A549 (cell line): ENCODE measurements around the gene CHIT1. TPM values are rescaled to one million over a fixed set of nuclear protein-coding genes. Genes with fewer than 3 reads are reported as not detected.

Source experiments
- ATAC-seq, 2 experiments: fragments of 200-7000 bp in 1 of 2; fragments of >200 bp in 1 of 2; cut with Nextera tagmentation in 1 of 2; cut with Tn5 transposase in 1 of 2; 3 replicates each; pipeline versions ENCODE4 v1.8.0 to v1.9.1; 2018 to 2020; ENCODE audit warnings: mild to moderate bottlenecking in 1 of 2, moderate library complexity in 1 of 2
- CTCF ChIA-PET: fragments of 300-600 bp; sonication (Branson Sonifier 250); formaldehyde crosslinking; extraction: SDS; loops from one replicate; lab custom pipeline; 2021; ENCODE audit warnings: antibody characterized with exemption, inconsistent platforms; lab: Yijun Ruan, JAX
- POLR2A ChIA-PET: fragments of 350-600 bp; formaldehyde crosslinking; extraction: SDS; loops from one replicate; lab custom pipeline; 2021; ENCODE audit warnings: antibody characterized with exemption, inconsistent platforms; lab: Yijun Ruan, JAX
- DNase-seq, 2 experiments: peaks; one replicate each; pipeline versions ENCODE4 v3.0.0 to v3.0.0-alpha.2; 2011 to 2016; ENCODE audit warnings: low read depth in 1 of 2, low spot score in 1 of 2
- FAIRE-seq: peaks from 2 replicates; lab custom pipeline; 2011; peaks lifted over from hg19 to GRCh38; lab: Jason Lieb, UNC
- H3K27ac ChIP-seq, 2 experiments: fragments of >200 bp; sonication (Bioruptor Twin); formaldehyde crosslinking; 3 replicates each; pipeline ENCODE4 v1.5.1; 2016 to 2017
- H3K4me1 ChIP-seq: fragments of >200 bp; sonication (Bioruptor Twin); formaldehyde crosslinking; 3 replicates; pipeline ENCODE4 v1.6.1; 2016
- H3K4me2 ChIP-seq: fragments of >200 bp; sonication (Bioruptor Twin); formaldehyde crosslinking; 3 replicates; pipeline ENCODE4 v1.6.1; 2016
- H3K4me3 ChIP-seq: fragments of >200 bp; sonication (Bioruptor Twin); formaldehyde crosslinking; 3 replicates; pipeline ENCODE4 v1.5.1; 2016
- H3K9me3 ChIP-seq: fragments of >200 bp; sonication (Bioruptor Twin); formaldehyde crosslinking; 3 replicates; pipeline ENCODE4 v1.6.1; 2016
- ATOH8 ChIP-seq: fragments of 250-450 bp; sonication (Bioruptor Pico); IDR thresholded peaks from 2 replicates; pipeline ENCODE4 v1.5.0; 2020; ENCODE audit warnings: low read depth, mild to moderate bottlenecking, moderate library complexity
- BHLHE40 ChIP-seq: IDR thresholded peaks from 2 replicates; pipeline ENCODE4 v1.6.1; 2012; ENCODE audit warnings: low read depth, low read length, inconsistent platforms
- CBX2 ChIP-seq: fragments of 200-600 bp; sonication (generic); IDR thresholded peaks from 2 replicates; pipeline ENCODE4 v1.6.1; 2016; ENCODE audit warnings: low read depth, mild to moderate bottlenecking, borderline replicate concordance
- CBX8 ChIP-seq: fragments of 200-600 bp; sonication (generic); IDR thresholded peaks from 2 replicates; pipeline ENCODE4 v1.6.1; 2016
- CHD4 ChIP-seq: fragments of 200-600 bp; sonication (generic); IDR thresholded peaks from 2 replicates; pipeline ENCODE4 v1.6.1; 2016; ENCODE audit warnings: antibody characterized with exemption, mild to moderate bottlenecking, borderline replicate concordance
- EHF ChIP-seq: fragments of 250-450 bp; sonication (Bioruptor Pico); IDR thresholded peaks from 2 replicates; pipeline ENCODE4 v1.5.0; 2020; ENCODE audit warnings: mild to moderate bottlenecking
- EHMT2 ChIP-seq: fragments of 200-600 bp; sonication (generic); IDR thresholded peaks from 2 replicates; pipeline ENCODE4 v1.6.1; 2016; ENCODE audit warnings: antibody characterized with exemption, low read depth, mild to moderate bottlenecking, moderate library complexity
- FOSB ChIP-seq: fragments of 250-450 bp; sonication (Bioruptor Pico); IDR thresholded peaks from 2 replicates; pipeline ENCODE4 v1.5.0; 2020; ENCODE audit warnings: mild to moderate bottlenecking, moderate library complexity
- HDAC2 ChIP-seq: fragments of 200-600 bp; sonication (generic); IDR thresholded peaks from 2 replicates; pipeline ENCODE4 v1.6.1; 2016
- HEYL ChIP-seq: fragments of 250-450 bp; sonication (Bioruptor Pico); IDR thresholded peaks from 2 replicates; pipeline ENCODE4 v1.8.0; 2021; ENCODE audit warnings: mild to moderate bottlenecking, moderate library complexity
- KDM5A ChIP-seq: fragments of 200-600 bp; sonication (generic); IDR thresholded peaks from 2 replicates; pipeline ENCODE4 v1.6.1; 2016; ENCODE audit warnings: antibody characterized with exemption, mild to moderate bottlenecking
- MAFK ChIP-seq: fragments of 450-650 bp; IDR thresholded peaks from 2 replicates; pipeline ENCODE4 v1.6.1; 2014; ENCODE audit not compliant: partially characterized antibody
- MAX ChIP-seq: IDR thresholded peaks from 2 replicates; pipeline ENCODE4 v1.6.1; 2012
- NFE2L2 ChIP-seq: fragments of 150-350 bp; conservative IDR thresholded peaks from 2 replicates; pipeline ENCODE4 v1.6.1; 2014; ENCODE audit warnings: low read length
- NPAS2 ChIP-seq: fragments of 250-450 bp; sonication (Bioruptor Pico); IDR thresholded peaks from 2 replicates; pipeline ENCODE4 v1.8.0; 2022; ENCODE audit warnings: mild to moderate bottlenecking, moderate library complexity, borderline replicate concordance
- NR3C1 ChIP-seq: fragments of >200 bp; sonication (Bioruptor Twin); formaldehyde crosslinking; IDR thresholded peaks from 3 replicates; pipeline ENCODE4 v1.6.1; 2017
- POLR2A ChIP-seq: IDR thresholded peaks from 2 replicates; pipeline ENCODE4 v1.6.1; 2012; ENCODE audit warnings: mild to moderate bottlenecking, low read length
- POLR2AphosphoS2 ChIP-seq: conservative IDR thresholded peaks from 2 replicates; pipeline ENCODE4 v1.6.1; 2012; ENCODE audit warnings: low read length, improper control_type of control experiment, inconsistent platforms
- RARB ChIP-seq: fragments of 250-450 bp; sonication (Bioruptor Pico); IDR thresholded peaks from 2 replicates; pipeline ENCODE4 v1.8.0; 2021; ENCODE audit warnings: mild to moderate bottlenecking, moderate library complexity
- RCOR1 ChIP-seq: fragments of 150-350 bp; IDR thresholded peaks from 2 replicates; pipeline ENCODE4 v1.6.1; 2014; ENCODE audit warnings: antibody characterized with exemption, low read length, low read depth
- SREBF2 ChIP-seq: fragments of 450-650 bp; IDR thresholded peaks from 2 replicates; pipeline ENCODE4 v1.6.1; 2014; ENCODE audit warnings: mild to moderate bottlenecking, moderate library complexity
- TFCP2L1 ChIP-seq: fragments of 250-450 bp; sonication (Bioruptor Pico); IDR thresholded peaks from 2 replicates; pipeline ENCODE4 v1.5.0; 2021; ENCODE audit warnings: mild to moderate bottlenecking
- USF2 ChIP-seq: fragments of 450-650 bp; IDR thresholded peaks from 2 replicates; pipeline ENCODE4 v1.6.1; 2014; ENCODE audit warnings: antibody characterized with exemption
- ZNF302 ChIP-seq: fragments of 250-450 bp; sonication (Bioruptor Pico); IDR thresholded peaks from 2 replicates; pipeline ENCODE4 v1.9.0; 2021; ENCODE audit warnings: inconsistent platforms, mild to moderate bottlenecking, moderate library complexity
- WGBS: methylation state at CpG from one replicate; pipeline ENCODE4 v1.1.6; 2017; ENCODE audit errors: missing lambda C conversion rate; 5-methylcytosine and 5-hydroxymethylcytosine counted together
- polyA plus RNA-seq, 4 experiments: library from polyadenylated mRNA; depleted of rRNA in 3 of 4; stranded (reverse); fragments of >200 nt; fragmentation: RNase III in 1 of 4; extraction: RNeasy Plus Mini Kit Qiagen cat#74134 plus additional on column Dnase treatment in 1 of 4; gene quantifications; 2 replicates in 3 of 4; 3 replicates in 1 of 4; pipeline ENCODE4 v1.2.3, GENCODE V29; 2011 to 2017
- TF ChIP-seq, protein P1 (sequence below): IDR thresholded peaks from 2 replicates; pipeline ENCODE4 v1.6.1; 2012; ENCODE audit warnings: low read depth, borderline replicate concordance
- TF ChIP-seq, protein P2 (sequence below): fragments of 150-350 bp; IDR thresholded peaks from 2 replicates; pipeline ENCODE4 v1.6.1; 2014; ENCODE audit warnings: low read depth, mild to moderate bottlenecking, low read length

The CHIT1 gene
- polyA plus RNA-seq, 2 of the 4 experiments (the other 2 are of a cell fraction): not detected

DNA sequence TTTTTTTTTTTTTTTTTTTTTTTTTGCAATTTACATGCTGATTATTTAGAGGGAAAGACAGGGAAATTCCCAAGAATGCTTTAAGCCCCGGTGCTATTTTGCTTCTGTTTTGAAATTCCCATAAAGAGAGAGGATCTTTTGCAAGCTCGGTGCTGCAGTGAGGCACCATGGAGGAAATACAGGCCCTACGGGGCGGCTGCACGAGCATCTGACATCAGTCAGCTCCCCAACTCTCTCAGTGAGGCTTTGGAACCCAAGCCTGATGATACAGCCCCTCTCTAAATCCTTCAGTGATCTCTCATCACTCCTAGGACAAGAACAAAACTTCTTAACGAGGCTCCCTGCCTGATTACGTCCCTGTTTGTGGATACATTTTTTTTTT is 42.2 kb downstream of the CHIT1 start:
- FAIRE-seq: no peak
- Histone ChIP-seq H3K4me3 (no peak overlapping the region), H3K4me2 (no peak overlapping the region), H3K9me3 (no peaks in the 10 kb centered on the region), H3K4me1 (no peaks in the 10 kb centered on the region), H3K27ac (no peak overlapping the region)
- DNase-seq: no peak
- CTCF ChIA-PET: interaction anchor here (0.8 to 3.6 kb wide), 5 partner anchors 11 to 148 kb away, joined by 3 to 15 read pairs (median 4); partner anchors contain the start of gene MYBPH
- no peak for TF ChIP-seq ZNF302 (CRISPR knock-in tag)
- TF ChIP-seq, protein P1, sequence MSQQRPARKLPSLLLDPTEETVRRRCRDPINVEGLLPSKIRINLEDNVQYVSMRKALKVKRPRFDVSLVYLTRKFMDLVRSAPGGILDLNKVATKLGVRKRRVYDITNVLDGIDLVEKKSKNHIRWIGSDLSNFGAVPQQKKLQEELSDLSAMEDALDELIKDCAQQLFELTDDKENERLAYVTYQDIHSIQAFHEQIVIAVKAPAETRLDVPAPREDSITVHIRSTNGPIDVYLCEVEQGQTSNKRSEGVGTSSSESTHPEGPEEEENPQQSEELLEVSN: no peak
- no peak for TF ChIP-seq RCOR1
- no peak for TF ChIP-seq ATOH8 (CRISPR knock-in tag)
- no peak for TF ChIP-seq CBX8
- TF ChIP-seq MAX: no peak
- no peak for TF ChIP-seq NPAS2 (CRISPR knock-in tag)
- TF ChIP-seq HDAC2: no peak
- TF ChIP-seq NR3C1: no peak
- no peak for TF ChIP-seq KDM5A
- no peak for TF ChIP-seq EHF (CRISPR knock-in tag)
- no peak for TF ChIP-seq SREBF2
- no peak for TF ChIP-seq MAFK
- TF ChIP-seq BHLHE40: no peak
- TF ChIP-seq TFCP2L1: no peak
- no peak for TF ChIP-seq RARB (CRISPR knock-in tag)
- no peak for TF ChIP-seq USF2
- TF ChIP-seq, protein P2, sequence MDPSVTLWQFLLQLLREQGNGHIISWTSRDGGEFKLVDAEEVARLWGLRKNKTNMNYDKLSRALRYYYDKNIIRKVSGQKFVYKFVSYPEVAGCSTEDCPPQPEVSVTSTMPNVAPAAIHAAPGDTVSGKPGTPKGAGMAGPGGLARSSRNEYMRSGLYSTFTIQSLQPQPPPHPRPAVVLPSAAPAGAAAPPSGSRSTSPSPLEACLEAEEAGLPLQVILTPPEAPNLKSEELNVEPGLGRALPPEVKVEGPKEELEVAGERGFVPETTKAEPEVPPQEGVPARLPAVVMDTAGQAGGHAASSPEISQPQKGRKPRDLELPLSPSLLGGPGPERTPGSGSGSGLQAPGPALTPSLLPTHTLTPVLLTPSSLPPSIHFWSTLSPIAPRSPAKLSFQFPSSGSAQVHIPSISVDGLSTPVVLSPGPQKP: no peak
- no peak for TF ChIP-seq CHD4
- no peak for TF ChIP-seq FOSB (CRISPR knock-in tag)
- POLR2A ChIA-PET: no interaction called here
- 60% methylated on average over 7 of the region's 7 CpGs for WGBS
- ATAC-seq: no peak

DNA sequence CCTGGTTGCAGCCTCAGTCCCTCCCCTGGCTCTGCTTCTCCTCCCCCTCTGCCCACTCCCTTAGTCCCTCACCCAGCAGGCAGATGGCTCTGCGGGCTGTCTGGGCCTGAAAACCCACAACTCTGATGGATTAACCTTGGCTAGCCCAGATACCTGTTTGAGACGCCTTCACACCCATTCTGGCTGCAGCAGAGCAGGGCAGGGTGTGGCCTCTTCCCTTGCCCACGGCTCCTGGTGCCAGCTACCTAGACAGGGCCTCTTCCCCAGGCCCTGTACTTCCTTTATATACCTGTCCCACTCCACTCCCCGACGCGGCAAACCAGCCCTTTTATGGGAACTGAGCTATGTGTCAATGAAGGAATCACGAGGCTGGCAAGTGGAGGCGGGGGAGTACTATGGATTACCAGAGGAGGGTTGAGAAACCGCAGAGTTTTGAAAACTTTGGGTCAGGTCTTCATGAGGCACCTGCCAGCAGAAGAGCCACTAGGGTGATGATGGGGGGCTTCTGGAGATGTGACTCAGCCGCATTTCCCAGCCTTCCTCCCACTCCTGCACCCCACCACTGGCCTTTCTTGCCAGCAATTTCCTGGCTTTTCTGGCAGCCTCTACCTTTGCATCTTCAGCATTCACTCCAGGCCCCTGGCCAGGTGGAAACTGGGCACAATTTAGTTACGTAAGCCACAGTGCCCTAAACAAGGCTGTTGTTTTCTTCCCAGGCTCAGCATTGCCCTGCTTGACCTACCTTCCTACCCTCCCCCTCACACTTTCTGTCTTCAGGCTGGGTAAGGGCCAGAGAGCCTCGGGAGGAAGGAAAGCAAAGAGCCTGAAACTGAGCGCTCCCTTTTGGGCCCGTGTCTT is 42.8 kb downstream of the CHIT1 start, which contains the start of gene CHI3L1:
Gene CHI3L1 (minus strand): TSS at position 259 of the 858 bp plus-strand sequence. CDS start 81 bp downstream, at position 178.
- TF ChIP-seq CBX2 (no peak), HEYL (CRISPR knock-in tag) (no peak), SREBF2 (no peak), FOSB (CRISPR knock-in tag) (no peak), NFE2L2 (no peak), ATOH8 (CRISPR knock-in tag) (no peak), POLR2A (no peak), POLR2AphosphoS2 (no peak), EHMT2 (no peak)
- TF ChIP-seq, all 56 proteins: peak for 0
- CTCF ChIA-PET: interaction anchor here (0.9 to 3.6 kb wide), 6 partner anchors 11 to 147 kb away, joined by 3 to 15 read pairs (median 6); partner anchors contain the start of gene MYBPH
- ATAC-seq (no peak), FAIRE-seq (no peak), DNase-seq (no peak)
- H3K4me1 ChIP-seq: no peaks in the 10 kb centered on the region
- H3K4me2 ChIP-seq: no peak within 1 kb of the TSS
- H3K4me3 ChIP-seq: no peak within 1 kb of the TSS
- H3K9me3 ChIP-seq: no peaks in the 10 kb centered on the region
- WGBS: 67% methylated on average over 14 of the region's 14 CpGs
- no peak within 1 kb of the TSS for H3K27ac ChIP-seq
- POLR2A ChIA-PET: no interaction called here
